Measurements from ENCODE around the gene ZNF616.

DNA sequence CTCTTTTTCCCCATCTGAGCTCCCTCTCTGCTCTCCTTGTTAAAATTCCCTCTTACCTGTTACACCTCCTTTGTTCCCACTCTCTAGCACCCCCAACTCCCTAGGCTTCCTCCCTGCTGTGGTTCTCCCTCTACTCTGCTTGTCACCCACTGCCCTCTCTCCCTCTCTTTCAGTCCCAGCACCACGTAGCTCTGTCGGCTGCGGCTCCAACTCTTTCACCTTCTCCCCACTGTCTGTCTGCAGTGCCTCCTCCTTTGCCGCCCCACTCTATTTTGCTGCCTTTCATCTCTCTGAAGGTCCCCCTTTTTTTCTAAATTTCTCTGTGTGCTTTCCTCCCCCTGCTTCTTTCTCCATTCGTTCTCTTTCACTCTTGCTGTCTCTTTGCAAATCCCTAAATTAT, 30.6 kb upstream of the ZNF616 start:
- no peak for TF ChIP-seq POLR2AphosphoS5 (IDR thresholded peaks at IDR 0.05; ENCODE audit: low read depth)
- no peak for TF ChIP-seq CTCF (conservative IDR thresholded peaks at IDR 0.05; ENCODE audit: low read depth in 2 of 2)
- no peak for TF ChIP-seq JUNB (IDR thresholded peaks at IDR 0.05; ENCODE audit: unreplicated experiment)
